Gastroesophageal sphincter (tissue), 4 donors: ENCODE results near the gene UNC119B. TPM values are rescaled to one million over a fixed set of nuclear protein-coding genes. Genes with fewer than 3 reads are reported as not detected.

Experiments
- ATAC-seq: fragments of 150-250 bp; one replicate; pipeline ENCODE4 v1.9.1; 2016; ENCODE audit warnings: mild to moderate bottlenecking, moderate library complexity
- H3K27ac ChIP-seq, 4 donors: fragments of 200-600 bp; sonication (generic) in 3 of 4; 1 replicate in 3 of 4; 2 replicates in 1 of 4; pipeline ENCODE4 v1.5.1; 2016 to 2019
- H3K27me3 ChIP-seq: fragments of 200-600 bp; sonication (generic); one replicate; pipeline ENCODE4 v1.5.1; 2019
- H3K36me3 ChIP-seq, 2 donors: fragments of 200-600 bp; sonication (generic); one replicate each; pipeline ENCODE4 v1.5.1; 2019; ENCODE audit warnings: control low read depth in 1 of 2
- H3K4me1 ChIP-seq, 3 donors: fragments of 200-600 bp; sonication (generic); 1 replicate in 2 of 3; 2 replicates in 1 of 3; pipeline ENCODE4 v1.5.1; 2016 to 2019; ENCODE audit warnings: control low read depth in 2 of 3
- H3K4me3 ChIP-seq, 2 donors: fragments of 200-600 bp; sonication (generic); one replicate each; pipeline ENCODE4 v1.5.1; 2019; ENCODE audit warnings: mild to moderate bottlenecking in 1 of 2, moderate library complexity in 1 of 2
- H3K9me3 ChIP-seq, 3 donors: fragments of 200-600 bp; sonication (generic); one replicate each; pipeline ENCODE4 v1.5.1; 2017 to 2019; ENCODE audit warnings: control low read depth in 2 of 3
- EP300 ChIP-seq: sonication (generic); formaldehyde crosslinking; IDR thresholded peaks from one replicate; pipeline ENCODE4 v1.6.1; 2017; ENCODE audit warnings: antibody characterized with exemption, mild to moderate bottlenecking
- POLR2A ChIP-seq, 2 donors: fragments of 450-650 bp; IDR thresholded peaks; one replicate each; pipeline ENCODE4 v1.6.1; 2017; ENCODE audit warnings: antibody characterized with exemption in 2 of 2, mild to moderate bottlenecking in 2 of 2, moderate library complexity in 1 of 2
- POLR2AphosphoS5 ChIP-seq: sonication (generic); formaldehyde crosslinking; IDR thresholded peaks from one replicate; pipeline ENCODE4 v1.6.1; 2017; ENCODE audit warnings: antibody characterized with exemption
- WGBS, 2 donors: methylation state at CpG; one replicate each; pipeline ENCODE4 v1.1.5; 2018; ENCODE audit warnings: low coverage in 1 of 2; 5-methylcytosine and 5-hydroxymethylcytosine counted together
- total RNA-seq, 4 donors: library from RNA; depleted of rRNA; stranded (reverse); fragments of >200 nt; gene quantifications; one replicate each; pipeline ENCODE4 v1.1.0, GENCODE V29; 2016
- TF ChIP-seq, protein P1 (sequence below), 4 experiments: fragments of 200-600 bp in 2 of 4; fragments of 450-650 bp in 2 of 4; sonication (generic) in 1 of 4; IDR thresholded peaks; one replicate each; pipeline ENCODE4 v1.5.1; 2017 to 2019; ENCODE audit warnings: antibody characterized with exemption in 4 of 4, mild to moderate bottlenecking in 2 of 4, moderate library complexity in 2 of 4

UNC119B gene
- total RNA-seq, 4 donors from 2014 or later, result 21.8 to 33.3 (median 27.8) TPM

DNA sequence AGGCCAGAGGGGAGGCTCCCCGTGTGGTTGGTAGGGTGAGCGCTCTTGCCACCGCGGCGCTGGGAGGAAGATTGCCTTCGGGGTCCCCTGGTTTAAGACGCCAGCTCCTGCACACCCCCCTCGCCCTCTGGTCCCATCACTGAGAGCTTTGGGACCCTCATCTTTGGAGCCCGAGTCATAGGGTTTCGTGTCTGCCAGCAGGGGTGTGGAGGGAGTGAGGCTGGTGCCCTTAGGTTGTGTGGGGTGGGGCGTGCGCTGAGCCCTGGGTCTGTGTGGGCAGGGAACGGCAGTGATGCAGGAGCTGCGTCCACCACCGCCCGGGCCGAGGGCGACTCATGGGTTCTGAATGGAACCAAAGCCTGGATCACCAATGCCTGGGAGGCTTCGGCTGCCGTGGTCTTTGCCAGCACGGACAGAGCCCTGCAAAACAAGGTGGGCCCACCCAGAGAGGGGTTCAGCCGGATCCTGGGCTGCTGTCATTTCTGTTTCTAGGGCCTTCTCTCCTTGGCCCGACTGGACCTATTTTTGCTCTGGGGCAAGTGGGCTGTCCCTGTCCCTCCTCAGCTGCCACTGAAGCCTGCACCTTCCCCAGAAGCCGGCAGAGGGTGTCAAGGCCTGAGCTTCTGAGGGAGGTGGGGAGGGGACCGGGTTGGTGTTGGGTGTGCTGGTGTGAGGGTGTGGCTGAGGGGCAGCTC, 27.4 kb downstream of the UNC119B start:
- H3K4me1 ChIP-seq, result no peaks in the 10 kb centered on the region
- TF ChIP-seq EP300 (no peak), POLR2AphosphoS5 (no peak), POLR2A (IDR thresholded peaks at IDR 0.05) (no peak)
- TF ChIP-seq, protein P1, sequence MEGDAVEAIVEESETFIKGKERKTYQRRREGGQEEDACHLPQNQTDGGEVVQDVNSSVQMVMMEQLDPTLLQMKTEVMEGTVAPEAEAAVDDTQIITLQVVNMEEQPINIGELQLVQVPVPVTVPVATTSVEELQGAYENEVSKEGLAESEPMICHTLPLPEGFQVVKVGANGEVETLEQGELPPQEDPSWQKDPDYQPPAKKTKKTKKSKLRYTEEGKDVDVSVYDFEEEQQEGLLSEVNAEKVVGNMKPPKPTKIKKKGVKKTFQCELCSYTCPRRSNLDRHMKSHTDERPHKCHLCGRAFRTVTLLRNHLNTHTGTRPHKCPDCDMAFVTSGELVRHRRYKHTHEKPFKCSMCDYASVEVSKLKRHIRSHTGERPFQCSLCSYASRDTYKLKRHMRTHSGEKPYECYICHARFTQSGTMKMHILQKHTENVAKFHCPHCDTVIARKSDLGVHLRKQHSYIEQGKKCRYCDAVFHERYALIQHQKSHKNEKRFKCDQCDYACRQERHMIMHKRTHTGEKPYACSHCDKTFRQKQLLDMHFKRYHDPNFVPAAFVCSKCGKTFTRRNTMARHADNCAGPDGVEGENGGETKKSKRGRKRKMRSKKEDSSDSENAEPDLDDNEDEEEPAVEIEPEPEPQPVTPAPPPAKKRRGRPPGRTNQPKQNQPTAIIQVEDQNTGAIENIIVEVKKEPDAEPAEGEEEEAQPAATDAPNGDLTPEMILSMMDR (IDR thresholded peaks at IDR 0.05), result no peak
- no peak overlapping the region for H3K27ac ChIP-seq
- H3K4me3 ChIP-seq, result no peak overlapping the region
- no peak for ATAC-seq
- peaks cover 0 to 37% of the 10 kb centered on the region in 2 donors for H3K36me3 ChIP-seq
- 50% methylated on average over 1 of the region's 25 CpGs; no CpG with 5 or more reads in 1 of the 2 donors for WGBS, 2 donors
- H3K9me3 ChIP-seq, result no peaks in the 10 kb centered on the region
- H3K27me3 ChIP-seq, result no peaks in the 10 kb centered on the region

DNA sequence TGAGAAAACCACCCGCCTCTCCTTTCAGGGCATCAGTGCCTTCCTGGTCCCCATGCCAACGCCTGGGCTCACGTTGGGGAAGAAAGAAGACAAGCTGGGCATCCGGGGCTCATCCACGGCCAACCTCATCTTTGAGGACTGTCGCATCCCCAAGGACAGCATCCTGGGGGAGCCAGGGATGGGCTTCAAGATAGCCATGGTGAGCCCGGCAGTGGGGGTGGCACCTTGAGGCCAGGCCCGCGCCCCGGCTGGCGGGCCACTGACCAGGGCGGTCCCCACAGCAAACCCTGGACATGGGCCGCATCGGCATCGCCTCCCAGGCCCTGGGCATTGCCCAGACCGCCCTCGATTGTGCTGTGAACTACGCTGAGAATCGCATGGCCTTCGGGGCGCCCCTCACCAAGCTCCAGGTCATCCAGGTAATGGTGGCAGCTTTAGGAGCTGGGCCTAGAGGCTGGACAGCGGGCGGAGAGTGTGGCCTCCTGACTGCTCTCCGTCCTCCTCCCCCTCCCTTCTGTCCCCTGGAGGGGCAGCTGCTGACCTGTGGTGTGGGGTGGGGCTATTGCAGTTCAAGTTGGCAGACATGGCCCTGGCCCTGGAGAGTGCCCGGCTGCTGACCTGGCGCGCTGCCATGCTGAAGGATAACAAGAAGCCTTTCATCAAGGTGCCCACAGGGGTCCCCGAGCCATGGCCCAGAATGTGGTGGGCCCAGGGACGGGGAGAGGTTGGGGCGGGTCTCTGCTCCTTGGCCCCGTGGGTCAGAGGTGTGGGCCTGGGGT, 28.2 kb downstream of the UNC119B start:
- WGBS, 2 donors, result no CpG with 5 or more reads among the region's 31 CpGs
- TF ChIP-seq, protein P1 (IDR thresholded peaks at IDR 0.05), result no peak
- TF ChIP-seq POLR2AphosphoS5 (no peak), EP300 (no peak), POLR2A (IDR thresholded peaks at IDR 0.05) (no peak)

DNA sequence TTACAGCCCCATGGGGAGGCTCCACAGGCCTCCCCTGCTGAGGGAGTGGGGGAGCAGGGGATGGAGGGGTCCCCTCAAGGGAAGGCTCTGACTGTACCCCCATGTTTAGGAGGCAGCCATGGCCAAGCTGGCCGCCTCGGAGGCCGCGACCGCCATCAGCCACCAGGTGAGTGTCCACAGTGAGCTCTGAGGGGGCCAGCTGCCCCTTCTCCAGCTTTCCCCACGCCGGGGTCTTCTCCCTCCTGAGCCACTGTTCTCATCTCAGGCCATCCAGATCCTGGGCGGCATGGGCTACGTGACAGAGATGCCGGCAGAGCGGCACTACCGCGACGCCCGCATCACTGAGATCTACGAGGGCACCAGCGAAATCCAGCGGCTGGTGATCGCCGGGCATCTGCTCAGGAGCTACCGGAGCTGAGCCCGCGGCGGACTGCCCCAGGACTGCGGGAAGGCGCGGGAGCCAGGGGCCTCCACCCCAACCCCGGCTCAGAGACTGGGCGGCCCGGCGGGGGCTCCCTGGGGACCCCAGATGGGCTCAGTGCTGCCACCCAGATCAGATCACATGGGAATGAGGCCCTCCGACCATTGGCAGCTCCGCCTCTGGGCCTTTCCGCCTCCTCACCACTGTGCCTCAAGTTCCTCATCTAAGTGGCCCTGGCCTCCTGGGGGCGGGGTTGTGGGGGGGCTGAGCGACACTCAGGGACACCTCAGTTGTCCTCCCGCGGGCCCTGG, 28.9 kb downstream of the UNC119B start:
- no peaks in the 10 kb centered on the region for H3K27me3 ChIP-seq
- no peak for TF ChIP-seq POLR2A (IDR thresholded peaks at IDR 0.05)
- TF ChIP-seq, protein P1 (IDR thresholded peaks at IDR 0.05), result no peak
- no peak for TF ChIP-seq EP300
- TF ChIP-seq POLR2AphosphoS5, result no peak
- H3K9me3 ChIP-seq, result no peaks in the 10 kb centered on the region
- H3K27ac ChIP-seq, result no peak overlapping the region
- ATAC-seq, result no peak
- no peak overlapping the region for H3K4me3 ChIP-seq
- peaks cover 0 to 33% of the 10 kb centered on the region in 2 donors for H3K36me3 ChIP-seq
- no peaks in the 10 kb centered on the region for H3K4me1 ChIP-seq
- no CpG with 5 or more reads among the region's 38 CpGs for WGBS, 2 donors

More for the DNA sequence above, 28.2 kb downstream of the UNC119B start:
- Histone ChIP-seq H3K9me3 (no peaks in the 10 kb centered on the region), H3K27ac (no peak overlapping the region), H3K36me3 (peaks cover 0 to 37% of the 10 kb centered on the region in 2 donors), H3K4me1 (no peaks in the 10 kb centered on the region), H3K4me3 (no peak overlapping the region), H3K27me3 (no peaks in the 10 kb centered on the region)
- ATAC-seq, result no peak

DNA sequence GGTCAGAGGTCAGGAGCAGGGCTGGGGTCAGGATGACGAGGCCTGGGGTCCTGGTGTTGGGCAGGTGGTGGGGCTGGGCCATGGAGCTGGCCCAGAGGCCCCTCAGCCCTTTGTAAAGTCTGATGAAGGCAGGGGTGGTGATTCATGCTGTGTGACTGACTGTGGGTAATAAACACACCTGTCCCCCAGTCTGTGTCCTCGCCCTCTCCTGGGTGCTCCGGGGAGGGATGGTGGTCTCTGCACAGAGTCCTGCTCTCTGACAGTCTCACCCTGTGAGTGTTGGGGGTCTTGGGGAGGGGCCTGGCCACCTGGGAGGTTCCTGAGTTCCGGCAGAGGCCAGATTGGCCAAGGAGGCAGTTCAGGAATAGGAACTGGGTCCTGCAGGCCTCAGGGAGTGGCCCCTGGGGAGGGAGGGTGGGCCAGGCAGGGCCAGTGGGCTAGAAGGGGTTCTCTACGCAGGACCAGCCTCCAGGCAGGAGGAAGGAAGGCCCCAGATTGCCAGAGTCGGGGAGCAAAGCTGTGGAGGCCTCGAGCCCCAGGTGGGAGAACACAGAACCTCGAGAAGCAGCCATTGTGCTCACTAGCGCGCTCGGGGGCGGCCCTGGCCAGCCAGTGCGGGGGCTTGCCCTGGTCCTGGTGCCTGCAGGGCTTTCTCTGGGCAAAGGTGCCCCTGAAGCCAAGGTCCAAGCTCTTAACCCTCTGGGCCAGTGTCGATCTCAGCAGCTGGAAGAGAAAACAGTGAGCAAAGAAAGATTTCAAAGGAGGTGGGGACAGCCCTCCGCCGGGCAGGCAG, 29.8 kb downstream of the UNC119B start:
- H3K9me3 ChIP-seq, result no peaks in the 10 kb centered on the region
- no peak overlapping the region for H3K4me3 ChIP-seq
- H3K4me1 ChIP-seq, result no peaks in the 10 kb centered on the region
- WGBS, 2 donors, result 60 to 80% methylated on average over 1 to 3 of the region's 16 CpGs
- TF ChIP-seq POLR2AphosphoS5 (no peak), POLR2A (IDR thresholded peaks at IDR 0.05) (no peak), EP300 (no peak)
- TF ChIP-seq, protein P1 (IDR thresholded peaks at IDR 0.05), result no peak
- no peak overlapping the region for H3K27ac ChIP-seq
- peaks cover 0 to 30% of the 10 kb centered on the region in 2 donors for H3K36me3 ChIP-seq
- no peaks in the 10 kb centered on the region for H3K27me3 ChIP-seq
- ATAC-seq, result no peak
